Stomach (tissue), 9 donors: ENCODE data around the gene CADM2. TPM values are rescaled to one million over a fixed set of nuclear protein-coding genes. Genes with fewer than 3 reads are reported as not detected.

Experiments used
- DNase-seq, 2 donors: peaks; one replicate each; pipeline versions ENCODE4 v3.0.0 to v3.0.0-alpha.2; 2013 to 2019
- H3K27ac ChIP-seq, 5 donors: fragments of 200-600 bp in 4 of 5; sonication (generic) in 4 of 5; one replicate each; pipeline ENCODE4 v1.5.1; 2013 to 2019; ENCODE audit warnings: mild to moderate bottlenecking in 1 of 5, moderate library complexity in 1 of 5
- H3K27me3 ChIP-seq, 3 donors: fragments of 200-600 bp; sonication (generic); one replicate each; pipeline ENCODE4 v1.5.1; 2017 to 2019; ENCODE audit warnings: mixed run types in 1 of 3
- H3K36me3 ChIP-seq, 4 donors: fragments of 200-600 bp; sonication (generic); 1 replicate in 3 of 4; 2 replicates in 1 of 4; pipeline ENCODE4 v1.5.1; 2016 to 2019
- H3K4me1 ChIP-seq, 4 donors: fragments of 200-600 bp; sonication (generic); one replicate each; pipeline ENCODE4 v1.5.1; 2016 to 2019
- H3K4me3 ChIP-seq, 4 donors: fragments of 200-600 bp; sonication (generic) in 3 of 4; one replicate each; pipeline ENCODE4 v1.5.1; 2016 to 2019; ENCODE audit warnings: mild to moderate bottlenecking in 1 of 4
- H3K9me3 ChIP-seq, 4 donors: fragments of 200-600 bp; sonication (generic); one replicate each; pipeline ENCODE4 v1.5.1; 2016 to 2019
- EP300 ChIP-seq: sonication (generic); formaldehyde crosslinking; IDR thresholded peaks from one replicate; pipeline ENCODE4 v1.6.1; 2017; ENCODE audit warnings: antibody characterized with exemption
- POLR2A ChIP-seq, 4 donors: fragments of 450-650 bp; IDR thresholded peaks; one replicate each; pipeline ENCODE4 v1.6.1; 2016; ENCODE audit warnings: antibody characterized with exemption in 4 of 4, control low read depth in 2 of 4, mild to moderate bottlenecking in 1 of 4, moderate library complexity in 1 of 4
- POLR2AphosphoS5 ChIP-seq, 3 donors: sonication (generic); formaldehyde crosslinking; IDR thresholded peaks; one replicate each; pipeline ENCODE4 v1.6.1; 2016; ENCODE audit warnings: antibody characterized with exemption in 3 of 3
- WGBS, 5 donors: extraction: QIAGEN DNeasy Blood & Tissue Kit in 3 of 5; methylation state at CpG; one replicate each; pipeline versions ENCODE4 v1.1.5 to v1.1.7; 2013 to 2018; 5-methylcytosine and 5-hydroxymethylcytosine counted together
- intact Hi-C: fragments of 100-400 bp; cut with DNase I; formaldehyde crosslinking; loops from one replicate; pipeline ENCODE4 v1.15.1; 2023; ENCODE audit warnings: low total_unique reads
- polyA plus RNA-seq, 3 donors: library from polyadenylated mRNA; stranded (reverse); fragments of 200-250 nt; gene quantifications; one replicate each; pipeline ENCODE4 v1.2.3, GENCODE V29; 2013
- total RNA-seq, 5 donors: library from RNA; depleted of rRNA; stranded (reverse); fragments of >200 nt; gene quantifications; one replicate each; pipeline versions ENCODE4 v1.1.0 to v1.2.3, GENCODE V29; 2014 to 2016
- TF ChIP-seq, protein P1 (sequence below), 7 experiments: fragments of 450-650 bp in 4 of 7; fragments of 200-600 bp in 3 of 7; sonication (generic) in 3 of 7; IDR thresholded peaks; one replicate each; pipeline ENCODE4 v1.5.1; 2016 to 2019; ENCODE audit warnings: antibody characterized with exemption in 7 of 7, control low read depth in 2 of 7, mild to moderate bottlenecking in 1 of 7
- donor health status: healthy with polysubstance abuse.
- donor health status: Bipolar disorder and iron deficiency.
- donor health status: healthy.

CADM2 gene
- total and polyA plus RNA-seq, 8 donors: 0.29 to 8.1 (median 2.0) TPM; not detected in 1

DNA sequence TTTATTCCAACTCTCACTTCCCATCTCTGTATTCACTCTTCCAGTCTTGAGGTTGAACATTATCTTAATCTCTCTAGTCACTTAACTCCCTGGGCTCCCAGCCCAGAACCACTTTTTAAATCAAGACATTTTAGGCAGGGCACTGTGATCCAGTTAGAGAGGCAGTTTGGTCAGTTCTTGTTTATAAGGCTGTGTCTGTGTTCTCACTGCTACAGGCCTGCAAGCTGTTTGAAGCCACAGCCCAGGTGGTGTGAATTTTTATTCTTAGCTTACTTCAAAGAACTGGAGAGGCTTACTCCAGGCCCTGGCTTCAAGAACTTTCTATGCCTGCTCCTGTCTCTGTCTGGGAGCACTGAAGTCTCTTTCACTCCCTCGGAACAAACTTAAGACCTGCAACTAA lies 906.1 kb downstream of the CADM2 start:
- intact Hi-C loops: no loop called here

DNA sequence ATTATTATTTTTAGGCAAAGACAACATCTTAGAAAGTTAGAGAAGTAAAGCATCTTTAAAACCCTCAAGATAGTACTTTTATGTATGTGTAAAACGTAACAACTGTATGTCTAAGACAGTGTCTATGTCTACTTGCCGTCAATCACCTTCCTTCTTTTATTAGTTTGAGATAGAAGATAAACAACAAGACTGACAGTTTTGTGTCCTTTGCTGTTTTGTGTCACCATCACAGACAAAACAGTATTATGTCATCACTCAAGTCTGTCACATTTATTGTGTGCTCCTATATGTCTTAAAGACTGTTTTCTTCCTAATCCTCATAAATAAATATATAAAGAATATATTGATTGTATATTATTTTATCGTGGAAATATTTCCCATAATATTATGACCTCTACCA lies 908.3 kb downstream of the CADM2 start:
- TF ChIP-seq POLR2A (IDR thresholded peaks at IDR 0.05) (no peak), POLR2AphosphoS5 (IDR thresholded peaks at IDR 0.05) (no peak), EP300 (no peak)
- TF ChIP-seq, protein P1, sequence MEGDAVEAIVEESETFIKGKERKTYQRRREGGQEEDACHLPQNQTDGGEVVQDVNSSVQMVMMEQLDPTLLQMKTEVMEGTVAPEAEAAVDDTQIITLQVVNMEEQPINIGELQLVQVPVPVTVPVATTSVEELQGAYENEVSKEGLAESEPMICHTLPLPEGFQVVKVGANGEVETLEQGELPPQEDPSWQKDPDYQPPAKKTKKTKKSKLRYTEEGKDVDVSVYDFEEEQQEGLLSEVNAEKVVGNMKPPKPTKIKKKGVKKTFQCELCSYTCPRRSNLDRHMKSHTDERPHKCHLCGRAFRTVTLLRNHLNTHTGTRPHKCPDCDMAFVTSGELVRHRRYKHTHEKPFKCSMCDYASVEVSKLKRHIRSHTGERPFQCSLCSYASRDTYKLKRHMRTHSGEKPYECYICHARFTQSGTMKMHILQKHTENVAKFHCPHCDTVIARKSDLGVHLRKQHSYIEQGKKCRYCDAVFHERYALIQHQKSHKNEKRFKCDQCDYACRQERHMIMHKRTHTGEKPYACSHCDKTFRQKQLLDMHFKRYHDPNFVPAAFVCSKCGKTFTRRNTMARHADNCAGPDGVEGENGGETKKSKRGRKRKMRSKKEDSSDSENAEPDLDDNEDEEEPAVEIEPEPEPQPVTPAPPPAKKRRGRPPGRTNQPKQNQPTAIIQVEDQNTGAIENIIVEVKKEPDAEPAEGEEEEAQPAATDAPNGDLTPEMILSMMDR (IDR thresholded peaks at IDR 0.05): no peak
- Histone ChIP-seq H3K27ac (no peak overlapping the region), H3K4me3 (no peak overlapping the region), H3K27me3 (no peaks in the 10 kb centered on the region), H3K9me3 (no peaks in the 10 kb centered on the region), H3K36me3 (no peaks in the 10 kb centered on the region), H3K4me1 (no peaks in the 10 kb centered on the region)
- intact Hi-C loops: no loop called here
- DNase-seq: no peak
- WGBS, 5 donors: 71 to 90% (median 83%) methylated on average over 3 of the region's 3 CpGs

More for the DNA sequence above, 906.1 kb downstream of the CADM2 start:
- Histone ChIP-seq H3K4me3 (no peak overlapping the region), H3K36me3 (no peaks in the 10 kb centered on the region), H3K4me1 (no peaks in the 10 kb centered on the region), H3K9me3 (no peaks in the 10 kb centered on the region), H3K27ac (no peak overlapping the region), H3K27me3 (no peaks in the 10 kb centered on the region)
- DNase-seq: peak in 1 of 2 donors; percentile 19
- 38 to 80% (median 53%) methylated on average over 1 of the region's 1 CpG for WGBS, 5 donors
- TF ChIP-seq EP300: no peak
- TF ChIP-seq POLR2AphosphoS5 (IDR thresholded peaks at IDR 0.05): no peak
- TF ChIP-seq, protein P1 (IDR thresholded peaks at IDR 0.05): no peak
- TF ChIP-seq POLR2A (IDR thresholded peaks at IDR 0.05): no peak

GRCh38 chr3:85875589-85875988 lies 916.8 kb downstream of the CADM2 start:
- no peaks in the 10 kb centered on the region for H3K36me3 ChIP-seq
- H3K4me3 ChIP-seq: no peak overlapping the region
- DNase-seq: no peak
- H3K9me3 ChIP-seq: no peaks in the 10 kb centered on the region
- H3K27me3 ChIP-seq: no peaks in the 10 kb centered on the region
- no peaks in the 10 kb centered on the region for H3K4me1 ChIP-seq
- intact Hi-C loops: no loop called here
- H3K27ac ChIP-seq: no peak overlapping the region
- no peak for TF ChIP-seq EP300
- no peak for TF ChIP-seq POLR2A (IDR thresholded peaks at IDR 0.05)
- TF ChIP-seq, protein P1 (IDR thresholded peaks at IDR 0.05): no peak
- TF ChIP-seq POLR2AphosphoS5 (IDR thresholded peaks at IDR 0.05): no peak

DNA sequence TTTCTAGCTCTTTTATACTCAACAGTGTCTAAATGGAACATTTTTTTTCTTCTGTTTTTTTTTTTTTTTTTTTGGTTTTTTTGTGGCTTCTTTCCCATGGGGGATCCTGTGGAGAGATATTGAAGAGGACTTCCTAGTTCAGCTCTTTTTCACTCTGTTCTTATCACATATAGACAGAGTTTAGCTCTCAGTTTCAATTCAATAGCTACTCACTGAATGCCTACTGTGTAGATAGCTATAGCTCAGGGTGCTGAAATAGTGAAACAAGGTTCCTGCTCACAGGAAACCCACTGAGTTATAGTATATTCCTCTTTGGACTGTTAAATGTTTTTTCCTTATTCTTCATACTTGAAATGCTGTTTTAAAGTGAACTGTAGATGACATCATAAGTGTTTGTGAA lies 918.8 kb downstream of the CADM2 start:
- no peaks in the 10 kb centered on the region for H3K9me3 ChIP-seq
- H3K27me3 ChIP-seq: no peaks in the 10 kb centered on the region
- intact Hi-C loops: no loop called here
- H3K4me3 ChIP-seq: no peak overlapping the region
- H3K27ac ChIP-seq: no peak overlapping the region
- no peaks in the 10 kb centered on the region for H3K4me1 ChIP-seq
- TF ChIP-seq, protein P1 (IDR thresholded peaks at IDR 0.05): no peak
- TF ChIP-seq POLR2AphosphoS5 (IDR thresholded peaks at IDR 0.05) (no peak), POLR2A (IDR thresholded peaks at IDR 0.05) (no peak), EP300 (no peak)
- no peak for DNase-seq
- no peaks in the 10 kb centered on the region for H3K36me3 ChIP-seq
